ENCODE measurements around the gene TMEM119. TPM values are rescaled to one million over a fixed set of nuclear protein-coding genes. Genes with fewer than 3 reads are reported as not detected.

Gene TMEM119
- total and polyA plus RNA-seq, 2 of the 8 experiments (the other 6 are each of a cell fraction or from before 2014, with no cell fraction given) = 0.35 to 0.61 TPM

DNA sequence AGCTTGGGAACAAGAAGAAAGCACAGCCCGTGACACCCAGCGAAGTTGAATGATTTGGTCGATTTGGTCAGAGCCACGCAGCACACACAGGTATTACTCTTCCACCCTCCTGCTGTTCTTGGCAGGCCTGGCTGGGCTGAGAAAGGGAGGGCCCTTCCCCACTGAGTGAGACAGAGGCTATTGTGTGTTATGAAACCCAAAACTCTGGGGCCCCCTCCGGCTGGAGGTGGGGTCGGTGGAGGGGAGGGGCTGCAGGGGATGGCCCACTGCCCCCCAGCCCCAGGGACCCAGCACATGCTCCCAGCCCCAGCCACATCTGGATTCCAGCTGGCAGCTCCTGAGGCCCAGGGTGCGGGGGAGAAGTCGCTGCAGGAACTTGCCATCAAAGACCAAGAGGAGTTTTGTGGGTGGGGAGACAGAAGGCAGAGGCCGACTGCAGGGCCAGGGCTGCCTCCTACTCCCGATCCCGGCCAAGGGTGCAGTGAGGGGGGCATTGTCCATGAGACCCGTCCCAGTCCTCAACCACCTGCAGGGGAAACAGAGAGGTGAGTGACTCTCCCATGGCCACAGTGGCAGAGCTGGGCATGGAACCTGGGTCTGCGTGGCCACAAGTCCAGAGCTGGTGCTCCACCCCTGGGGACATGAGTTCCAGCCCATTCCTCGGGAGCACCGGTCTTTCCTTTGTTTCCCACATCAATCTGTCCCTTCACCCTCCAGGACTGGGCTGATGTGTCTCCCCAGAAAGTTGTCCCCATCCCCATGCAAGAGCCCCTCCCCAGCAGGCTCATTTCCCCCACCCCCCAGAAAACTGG is 8.7 kb downstream of the TMEM119 start:
- no peak overlapping the region for H3K14ac ChIP-seq (ENCODE audit: insufficient read length)
- H3K79me1 ChIP-seq (ENCODE audit: low read depth, low read length) = no peaks in the 10 kb centered on the region
- H3K4me3 ChIP-seq (ENCODE audit: extremely low read depth in 1 of 4, insufficient read depth in 2 of 4, low read depth in 3 of 4, low read length in 4 of 4) = no peak overlapping the region
- H3K9me3 ChIP-seq (ENCODE audit: insufficient read depth in 2 of 2, low read depth in 1 of 2, low read length in 1 of 2) = no peaks in the 10 kb centered on the region
- FAIRE-seq (no peak), DNase-seq (ENCODE audit: low read depth in 1 of 2, low spot score in 2 of 2) (no peak)
- H3K27me3 ChIP-seq (replicated peaks in 1 of 4; ENCODE audit: control insufficient read depth in 3 of 4, extremely low read depth in 1 of 4, insufficient read depth in 3 of 4, low read length in 3 of 4) = no peaks in the 10 kb centered on the region
- H3K4me2 ChIP-seq (ENCODE audit: insufficient read depth in 1 of 2, low read depth in 2 of 2, low read length in 2 of 2) = peak overlapping the region; percentile 7 to 25; a peak in 1 of 4 replicates
- H3K18ac ChIP-seq (ENCODE audit: extremely low read depth, low read length) = peak overlapping the region; percentile 83; the same call in 1 of the 2 replicates
- no peaks in the 10 kb centered on the region for H4K20me1 ChIP-seq (replicated peaks in 1 of 2; ENCODE audit: control insufficient read depth in 1 of 2, insufficient read depth in 2 of 2, low read length in 2 of 2)
- 0 out of 2 replicates have a peak overlapping the region, but pooled peaks have one; percentile 36 for H4K8ac ChIP-seq (ENCODE audit: extremely low read depth, insufficient read depth, low read length)
- no peaks in the 10 kb centered on the region for H3K79me2 ChIP-seq (ENCODE audit: control insufficient read depth in 1 of 2, insufficient read depth in 2 of 2, low read length in 2 of 2)
- H2BK20ac ChIP-seq (ENCODE audit: low read length) = peak overlapping the region; percentile 93
- H2BK12ac ChIP-seq (ENCODE audit: low read depth, low read length) = peak overlapping the region; percentile 90; the same call in 1 of the 2 replicates
- peak overlapping the region; percentile 34 for H4K91ac ChIP-seq (replicated peaks; ENCODE audit: insufficient read length, low read length)
- H3K9ac ChIP-seq (replicated peaks in 1 of 4; ENCODE audit: extremely low read depth in 1 of 4, low read depth in 3 of 4, low read length in 3 of 4) = no peak overlapping the region; a peak in 2 of 7 replicates
- H3K4ac ChIP-seq (replicated peaks; ENCODE audit: insufficient read length, low read depth, low read length) = no peak overlapping the region
- H2BK120ac ChIP-seq (replicated peaks; ENCODE audit: low read depth, low read length) = peak overlapping the region; percentile 49
- CTCF ChIA-PET (ENCODE audit: partially characterized antibody) = interaction anchor here (0.6 to 2.3 kb wide), 12 partner anchors 9 to 382 kb away, joined by 3 to 7 read pairs (median 3); partner anchors contain the start of gene TMEM119
- no peaks in the 10 kb centered on the region for H3K36me3 ChIP-seq (ENCODE audit: control insufficient read depth in 2 of 4, insufficient read depth in 4 of 4, low read length in 3 of 4)
- TF ChIP-seq NRF1 (IDR thresholded peaks at IDR 0.05; ENCODE audit: low read depth, low read length) = no peak
- no peak for TF ChIP-seq SP4 (IDR thresholded peaks at IDR 0.05; ENCODE audit: low read length)
- no peak for TF ChIP-seq POLR2AphosphoS5 (IDR thresholded peaks at IDR 0.05; ENCODE audit: low read depth, low read length)
- TF ChIP-seq SP2 (IDR thresholded peaks at IDR 0.05; ENCODE audit: low read length) = no peak
- TF ChIP-seq RNF2 (IDR thresholded peaks at IDR 0.05; ENCODE audit: borderline replicate concordance, low read depth, low read length, missing control alignments, poor library complexity, severe bottlenecking) = no peak
- TF ChIP-seq SP1 (IDR thresholded peaks at IDR 0.05; ENCODE audit: low read depth, low read length) = no peak
- no peak for TF ChIP-seq SIRT6 (IDR thresholded peaks at IDR 0.05; ENCODE audit: low read length)
- TF ChIP-seq KDM5A (IDR thresholded peaks at IDR 0.05; ENCODE audit: low read length) = no peak
- TF ChIP-seq RXRA (IDR thresholded peaks at IDR 0.05; ENCODE audit: insufficient read depth, low read depth, low read length) = no peak
- TF ChIP-seq SRF (IDR thresholded peaks at IDR 0.05; ENCODE audit: low read depth, low read length) = no peak
- H4K5ac ChIP-seq (ENCODE audit: insufficient read length, low read depth, low read length) = peak overlapping the region; percentile 16
- 0 out of 2 replicates have a peak overlapping the region, but pooled peaks have one; percentile 9 for H2BK15ac ChIP-seq (ENCODE audit: low read length)
- no peak overlapping the region for H3K56ac ChIP-seq (replicated peaks; ENCODE audit: insufficient read length, low read depth, low read length)
- POLR2A ChIA-PET (ENCODE audit: partially characterized antibody) = interaction anchor here (0.7 to 3.5 kb wide), 5 partner anchors 8 to 64 kb away, joined by 3 to 10 read pairs (median 4); partner anchors contain the start of genes ISCU, SART3 and TMEM119
- H3K27ac ChIP-seq (ENCODE audit: low read depth, low read length) = peak overlapping the region; percentile 22; the same call in 1 of the 2 replicates
- no peak overlapping the region for H3K23ac ChIP-seq (ENCODE audit: insufficient read length)
- no peak overlapping the region for H2BK5ac ChIP-seq (ENCODE audit: low read depth, low read length)
- H3K4me1 ChIP-seq (replicated peaks in 1 of 4; ENCODE audit: control insufficient read depth in 3 of 4, insufficient read depth in 4 of 4, low read length in 3 of 4) = peaks cover 0 to 17% (median 11%) of the 10 kb centered on the region in 4 experiments; a peak in 6 of 7 replicates
- H2AFZ ChIP-seq (ENCODE audit: low read length) = no peak overlapping the region
- no peaks in the 10 kb centered on the region for H3K23me2 ChIP-seq (ENCODE audit: low read depth, low read length)
- 64% methylated on average over 14 of the region's 15 CpGs; no CpG with 5 or more reads in 1 of the 2 experiments for WGBS, 2 experiments (ENCODE audit: extremely low coverage in 1 of 2, insufficient coverage in 1 of 2, insufficient read length in 1 of 2, insufficient replicate concordance in 2 of 2, low coverage in 1 of 2, low lambda C conversion rate in 2 of 2, missing lambda C conversion rate in 1 of 2)
- no peak overlapping the region for H2AK5ac ChIP-seq (ENCODE audit: low read depth, low read length)
